HG03060 (cell line): ENCODE measurements around the gene PTPRN2.

Experiments
- ATAC-seq: cut with Tn5 transposase; IDR thresholded peaks from one replicate; pipeline ENCODE4 v1.9.1; 2021; ENCODE audit warnings: low read depth, moderate number of reproducible peaks; ENCODE audit not compliant: unreplicated experiment

Gene PTPRN2

DNA sequence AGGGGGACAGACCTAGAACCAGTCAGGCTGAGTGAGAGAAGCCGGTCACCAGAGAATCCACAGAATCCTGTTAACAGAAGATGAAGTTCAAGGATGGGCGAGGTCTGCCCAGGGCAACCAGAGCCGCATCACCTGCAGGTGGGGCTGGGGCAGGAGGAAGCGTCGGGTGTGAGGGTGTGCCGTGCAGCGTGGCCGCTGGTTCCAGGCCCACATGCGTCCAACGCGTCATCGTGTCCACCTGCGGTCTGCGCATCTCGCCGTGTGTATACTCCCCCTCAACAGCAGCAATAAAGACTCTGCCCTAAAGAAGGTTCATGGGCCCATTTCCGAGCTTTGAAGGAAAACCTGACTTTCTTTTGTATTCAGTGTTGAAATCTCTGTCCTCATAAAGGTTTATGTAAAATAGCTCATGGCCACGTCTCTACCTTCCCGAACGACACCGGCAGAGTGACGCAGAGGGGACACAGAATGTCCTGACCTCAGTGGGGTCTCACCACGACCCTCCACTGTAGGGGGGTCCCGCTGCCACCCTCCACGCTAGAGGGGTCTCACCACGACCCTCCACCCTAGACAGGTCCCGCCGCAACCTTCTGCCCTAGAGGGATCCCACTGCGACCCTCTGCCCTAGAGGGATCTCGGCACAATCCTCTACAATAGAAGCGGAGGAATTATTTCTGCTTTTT lies 446.9 kb downstream of the PTPRN2 start:
- no peak for ATAC-seq

DNA sequence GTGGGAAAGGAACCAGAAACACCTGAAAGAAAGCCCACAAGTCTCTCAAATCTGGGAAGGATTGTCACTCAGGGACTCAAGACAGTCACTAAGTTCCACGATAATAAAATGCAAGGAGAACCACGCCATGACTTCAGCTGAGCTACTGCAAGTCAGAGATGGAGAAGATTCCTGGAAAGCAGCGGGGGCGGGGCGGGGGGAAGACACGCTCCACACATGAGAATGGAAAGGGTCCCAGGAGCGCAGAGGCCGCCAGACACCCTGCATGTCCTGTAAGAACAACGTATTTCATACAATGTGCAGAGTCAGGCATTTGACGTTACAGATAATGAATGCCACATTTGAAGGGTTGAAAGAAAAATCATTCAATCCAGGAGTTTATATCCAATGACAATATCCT lies 448.1 kb downstream of the PTPRN2 start:
- no peak for ATAC-seq

DNA sequence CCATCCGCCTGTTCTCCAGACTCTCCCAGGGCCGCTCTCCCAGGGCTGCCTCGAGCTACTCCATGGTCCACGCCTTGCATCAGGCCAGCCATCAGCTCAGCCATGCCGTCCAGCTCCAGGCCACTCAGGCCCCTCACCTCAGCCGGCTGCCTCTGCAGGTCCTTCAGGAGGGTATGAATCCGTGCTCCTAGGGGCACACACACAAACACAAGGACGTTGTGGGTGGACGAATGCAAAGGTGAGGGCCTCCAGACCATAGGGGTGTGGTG lies 449.4 kb downstream of the PTPRN2 start:
- ATAC-seq: no peak

DNA sequence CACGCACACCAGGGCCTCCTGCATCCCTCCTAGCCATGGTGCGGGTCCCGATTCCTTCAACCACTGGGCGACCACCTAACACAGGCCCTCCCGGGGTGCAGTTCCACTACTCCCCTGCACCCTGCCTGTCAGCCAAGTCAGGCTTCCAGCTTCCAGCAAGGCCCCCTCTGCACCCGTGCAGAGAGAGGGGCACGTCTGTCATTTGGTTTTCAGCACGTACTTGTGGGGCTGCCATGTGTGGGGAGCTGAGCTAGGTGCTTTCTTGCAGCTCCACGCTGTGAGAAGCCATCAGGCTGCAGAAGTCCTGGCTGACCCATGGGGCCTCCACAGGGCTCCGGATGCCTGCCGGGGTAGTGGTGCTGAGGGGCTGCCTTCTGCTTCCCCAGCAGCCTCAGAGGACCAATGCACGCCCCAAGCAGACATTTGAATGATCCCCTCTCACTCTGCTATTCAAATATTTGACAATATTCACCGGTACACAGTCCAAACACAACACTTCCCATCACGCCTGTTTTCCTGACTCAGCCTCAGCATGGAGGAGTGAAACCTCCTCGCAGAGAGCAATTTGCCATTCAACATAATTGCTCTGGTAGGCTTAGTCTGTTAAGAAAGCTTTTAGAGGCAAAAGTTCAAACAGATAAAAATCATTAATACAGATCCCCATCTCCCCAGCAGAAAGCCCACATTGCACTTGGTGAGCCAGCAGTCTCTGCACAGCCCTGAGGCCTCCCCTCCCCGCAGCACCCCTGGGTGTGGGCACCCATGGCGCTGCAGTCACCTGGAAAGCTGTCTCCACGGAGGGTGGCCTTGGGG lies 449.9 kb downstream of the PTPRN2 start:
- ATAC-seq: no peak

DNA sequence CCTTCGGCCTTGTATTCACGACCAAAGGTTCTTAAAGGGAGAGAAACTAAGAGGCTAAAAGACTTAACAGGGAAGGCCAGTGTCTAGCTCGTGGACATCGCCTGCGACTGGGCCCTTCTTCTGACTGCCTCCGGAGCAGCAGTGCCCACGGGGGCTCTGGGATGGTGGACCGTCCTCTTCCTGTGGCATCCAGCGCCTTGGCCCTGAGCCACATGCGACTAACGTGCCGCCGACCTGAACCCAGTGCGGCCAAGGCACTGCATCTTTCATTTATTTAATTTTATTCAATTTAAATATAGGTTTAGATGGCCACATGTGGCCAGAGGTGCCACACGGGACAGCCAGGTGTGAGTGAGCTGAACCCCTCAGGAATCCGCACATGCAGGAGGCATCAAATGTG lies 451.7 kb downstream of the PTPRN2 start:
- no peak for ATAC-seq

DNA sequence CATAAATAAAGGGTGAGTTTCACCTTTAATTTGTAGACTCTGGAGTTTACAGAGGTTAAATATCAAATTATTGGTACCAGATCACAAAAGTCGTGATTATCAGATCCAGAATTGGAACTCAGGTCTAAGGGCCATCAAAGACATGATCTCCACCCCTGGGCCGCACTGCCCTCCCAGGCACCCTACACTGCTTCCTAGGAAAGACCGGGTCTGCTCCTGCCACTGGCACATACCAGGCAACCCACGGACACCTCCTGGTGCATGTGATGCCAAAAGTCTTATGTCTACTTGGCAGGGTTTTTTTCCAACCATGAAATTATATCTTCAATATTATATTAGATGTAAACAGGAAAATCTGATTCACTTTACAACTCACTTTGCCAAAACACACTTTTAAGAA lies 452.8 kb downstream of the PTPRN2 start:
- no peak for ATAC-seq

DNA sequence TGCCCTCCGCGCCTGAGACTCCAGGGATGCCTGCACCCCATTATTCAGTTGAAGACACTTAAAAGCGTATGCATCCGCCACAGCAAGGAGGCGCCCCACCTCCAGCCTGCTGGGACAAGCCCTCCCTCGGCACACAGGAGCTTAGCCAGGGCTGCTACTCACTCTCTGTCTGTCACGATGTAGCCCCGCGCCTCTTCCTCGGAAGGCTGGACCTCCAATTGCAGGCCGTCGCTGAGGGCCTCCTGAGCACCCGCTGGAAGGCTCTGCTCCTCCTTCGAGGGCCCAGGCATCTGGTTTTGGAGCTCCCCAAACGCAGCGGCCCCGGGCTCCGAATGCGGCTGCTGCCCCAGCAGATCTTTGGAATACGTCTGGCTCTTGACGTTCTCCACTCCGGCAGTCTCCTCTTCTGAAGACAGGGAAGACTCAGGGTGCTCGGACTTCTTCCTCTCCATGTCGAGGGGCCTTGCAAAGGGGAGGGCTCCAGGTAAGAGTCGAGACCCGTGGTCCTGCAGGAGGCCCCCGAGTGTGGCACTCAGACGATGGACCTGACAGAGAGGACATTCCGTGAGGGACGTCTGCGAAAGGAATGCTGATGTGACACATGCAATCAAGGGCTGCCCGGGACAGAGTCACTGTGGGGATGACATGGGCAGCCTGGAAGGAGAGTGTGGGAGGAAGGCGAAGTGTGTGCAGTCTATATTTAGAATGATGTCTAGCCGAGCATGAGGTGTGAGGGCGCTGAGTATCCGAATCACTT lies 453.9 kb downstream of the PTPRN2 start:
- ATAC-seq: no peak

DNA sequence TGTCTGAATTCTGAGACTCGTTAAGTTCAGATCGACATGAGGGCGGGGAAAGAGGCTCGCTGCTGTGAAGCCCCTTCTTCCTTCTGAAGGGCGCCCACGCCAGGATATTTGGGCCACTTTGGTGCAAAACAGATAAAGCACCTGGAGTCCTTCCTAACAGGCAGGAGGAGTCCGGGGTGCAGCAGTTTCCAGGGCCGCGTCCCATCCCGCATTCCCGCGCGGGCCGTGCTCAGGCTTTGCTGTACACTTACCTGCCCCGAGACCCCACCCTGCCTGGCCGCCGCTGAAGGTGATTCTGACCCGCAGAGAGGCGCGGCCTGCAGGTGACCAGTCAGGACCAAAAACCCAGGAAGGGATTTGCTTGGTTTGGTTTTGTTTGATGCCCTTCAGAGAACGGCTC lies 454.6 kb downstream of the PTPRN2 start:
- no peak for ATAC-seq

DNA sequence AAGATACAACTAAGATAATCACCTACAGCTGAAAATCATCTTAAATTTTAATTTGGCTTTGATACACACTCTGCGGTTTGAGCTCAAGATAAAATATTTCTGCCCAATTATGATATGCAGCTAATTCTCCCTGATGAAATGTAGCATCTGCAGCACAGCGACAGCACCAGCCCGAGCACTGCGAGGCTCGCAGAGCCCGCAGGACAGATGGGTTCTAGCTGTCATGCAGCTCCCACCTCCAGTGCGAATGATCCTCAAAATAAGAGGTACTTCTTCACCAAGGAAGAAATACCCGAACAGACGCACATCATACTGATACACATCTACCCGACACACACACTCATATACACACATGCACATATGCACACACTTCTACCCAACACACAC lies 457.6 kb downstream of the PTPRN2 start:
- no peak for ATAC-seq

DNA sequence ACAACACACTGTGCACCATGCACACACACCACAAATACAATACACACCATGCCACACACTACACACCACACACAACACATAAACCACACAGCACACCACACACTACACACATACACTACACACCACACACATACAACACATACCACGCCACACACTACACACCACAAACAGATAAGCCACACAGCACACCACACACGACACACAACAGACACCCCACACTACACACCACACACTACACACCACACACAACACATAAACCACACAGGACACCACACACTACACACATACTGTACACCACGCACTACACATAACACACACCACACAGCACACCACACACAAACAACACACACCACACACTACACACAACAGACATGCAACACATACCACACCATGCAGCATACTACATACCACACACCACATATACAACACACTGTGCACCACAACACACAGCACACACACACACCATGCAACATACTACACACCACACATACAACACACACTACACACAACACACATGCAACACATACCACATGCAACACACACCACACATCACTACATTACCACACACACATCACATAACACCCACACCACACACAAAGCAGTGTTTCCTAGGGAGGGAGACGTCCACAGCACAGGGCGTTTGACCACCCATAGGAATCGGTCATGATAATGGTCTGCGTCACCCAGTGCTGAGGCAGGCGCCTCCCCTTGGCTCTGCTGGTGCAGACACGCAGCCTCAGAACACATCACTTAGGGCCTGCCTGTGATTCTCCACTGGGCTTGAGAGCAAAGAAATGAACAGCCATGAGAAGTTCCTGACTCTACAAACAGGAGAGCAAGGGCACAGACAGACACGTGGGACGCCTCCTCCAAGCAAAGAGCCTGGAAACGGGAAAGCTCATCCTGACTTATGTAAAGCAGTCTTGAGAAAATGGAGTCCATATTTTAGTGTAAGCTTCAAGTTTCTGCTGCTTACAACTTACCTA lies 458.3 kb downstream of the PTPRN2 start:
- no peak for ATAC-seq

DNA sequence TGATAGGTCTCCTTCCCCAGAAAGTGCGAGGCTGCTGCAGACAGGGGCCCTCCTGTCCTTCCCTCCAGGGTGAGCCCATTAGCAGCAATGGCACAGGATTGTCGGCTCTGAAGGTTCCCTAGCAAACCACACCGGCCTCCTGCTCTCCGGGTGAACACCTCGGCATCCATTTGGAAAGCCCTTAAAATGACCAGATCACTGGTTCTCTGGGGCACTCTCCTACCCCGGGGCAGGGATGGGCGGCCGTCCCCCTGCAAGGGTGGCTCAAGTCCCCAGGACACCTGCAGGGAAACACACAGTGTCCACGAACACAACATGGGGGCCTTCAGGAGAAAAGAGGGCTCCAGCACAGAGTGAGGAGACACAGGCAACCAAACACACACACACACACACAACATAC lies 459.1 kb downstream of the PTPRN2 start:
- no peak for ATAC-seq

DNA sequence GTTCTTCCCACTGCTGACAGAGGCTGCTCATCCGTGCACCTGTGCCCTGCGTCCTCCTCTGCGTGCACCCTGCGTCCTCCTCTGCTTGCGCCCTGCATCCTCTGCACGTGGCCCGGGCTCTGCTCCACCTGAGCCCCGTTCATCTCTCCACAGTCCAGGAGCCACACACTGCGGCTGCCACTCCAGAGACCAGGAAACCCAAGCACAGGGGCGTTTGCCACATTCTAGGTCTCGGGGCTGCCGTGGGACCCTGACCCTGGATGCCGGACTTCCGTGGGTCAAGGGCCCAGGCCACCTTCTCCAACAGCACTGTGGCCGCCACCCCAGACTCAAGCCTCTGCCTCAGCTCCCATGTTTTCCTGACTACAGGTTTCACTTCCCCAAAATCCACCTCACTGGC lies 460.4 kb downstream of the PTPRN2 start:
- ATAC-seq: no peak

DNA sequence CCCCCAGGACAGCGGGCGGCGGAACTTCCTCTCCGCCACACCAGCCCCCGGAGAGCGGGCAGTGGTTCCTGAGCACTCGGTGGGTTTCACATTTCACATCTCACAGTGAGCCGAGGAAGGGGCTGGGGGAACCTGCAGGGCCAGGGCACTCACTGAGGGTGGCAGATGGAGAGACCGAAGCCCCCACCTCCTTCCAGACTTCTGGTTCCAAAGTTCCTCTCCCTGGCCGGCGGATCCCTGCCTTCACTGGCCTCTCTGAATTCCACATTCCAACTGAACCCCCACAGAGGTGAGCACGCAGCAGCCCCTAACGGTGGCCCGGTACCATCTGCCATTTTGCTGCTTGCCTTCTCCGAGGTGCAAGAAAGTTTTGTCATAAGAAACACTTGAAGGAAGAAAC lies 461.0 kb downstream of the PTPRN2 start:
- ATAC-seq: no peak

DNA sequence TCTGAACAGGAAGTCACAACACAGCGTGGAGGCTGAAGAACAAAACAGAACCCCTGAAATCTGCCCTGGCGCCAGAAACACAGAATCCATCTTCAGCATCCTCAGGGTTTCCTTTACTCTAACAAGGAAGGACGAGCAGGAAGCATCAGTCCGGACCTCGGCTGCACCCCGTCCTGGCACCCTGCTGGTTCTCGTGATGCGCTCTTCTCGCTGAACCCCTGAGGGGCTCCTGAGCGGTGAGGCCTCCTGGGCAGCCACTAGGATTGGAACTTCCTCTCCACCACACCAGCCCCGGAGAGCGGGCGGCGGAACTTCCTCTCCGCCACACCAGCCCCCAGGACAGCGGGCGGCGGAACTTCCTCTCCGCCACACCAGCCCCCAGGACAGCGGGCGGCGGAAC lies 461.9 kb downstream of the PTPRN2 start:
- ATAC-seq: no peak

DNA sequence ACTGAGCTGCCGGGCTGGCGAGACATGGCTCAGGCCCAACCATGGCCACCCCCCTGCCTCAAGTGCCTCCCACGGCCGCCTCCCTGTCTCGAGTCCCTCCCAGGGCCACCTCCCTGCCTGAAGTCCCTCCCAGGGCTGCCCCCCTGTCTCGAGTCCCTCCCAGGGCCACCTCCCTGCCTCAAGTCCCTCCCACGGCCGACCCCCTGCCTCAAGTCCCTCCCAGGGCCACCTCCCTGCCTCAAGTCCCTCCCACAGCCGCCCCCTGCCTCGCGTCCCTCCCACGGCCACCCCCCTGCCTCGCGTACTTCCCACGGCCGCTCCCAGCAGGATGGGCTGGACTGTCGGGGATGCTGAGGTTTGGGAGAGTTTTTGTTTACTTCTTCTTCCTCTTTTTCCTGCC lies 462.5 kb downstream of the PTPRN2 start:
- no peak for ATAC-seq

DNA sequence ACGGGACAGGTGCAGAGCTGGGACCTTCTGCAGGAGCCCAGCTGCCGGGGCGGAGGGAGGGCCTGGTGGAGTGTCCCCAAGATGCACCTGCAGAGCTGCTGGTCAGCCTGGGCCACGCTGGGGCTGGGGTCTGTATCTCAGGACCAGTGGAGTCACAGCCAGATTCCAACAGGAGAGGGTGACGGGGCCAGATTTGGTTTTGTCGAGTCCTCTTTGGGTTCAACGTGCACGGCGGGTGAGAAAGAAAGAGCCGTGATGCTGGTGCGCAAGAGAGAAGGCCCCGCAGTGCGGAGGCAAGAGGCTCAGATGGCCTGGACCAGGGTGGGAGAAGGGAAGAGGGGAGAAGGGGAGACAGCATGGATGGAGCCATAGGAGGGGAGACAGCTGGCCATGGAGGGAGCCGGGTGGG lies 462.9 kb downstream of the PTPRN2 start:
- no peak for ATAC-seq

DNA sequence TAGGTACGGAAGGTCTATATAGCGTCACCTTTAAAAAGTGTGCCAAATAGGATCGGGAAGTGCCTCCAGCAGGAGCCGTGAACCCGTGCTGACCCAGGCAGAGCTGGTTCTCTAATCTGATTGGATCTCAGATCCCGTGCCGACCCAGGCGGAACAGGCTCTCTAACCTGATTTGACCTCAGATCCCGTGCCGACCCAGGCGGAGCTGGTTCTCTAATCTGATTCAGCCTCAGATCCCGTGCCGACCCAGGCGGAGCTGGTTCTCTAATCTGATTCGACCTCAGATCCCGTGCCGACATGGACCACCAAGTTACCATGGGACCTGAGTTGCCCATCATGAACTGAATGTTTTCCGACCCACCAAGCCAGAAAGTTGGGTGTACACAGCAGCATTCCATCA lies 463.9 kb downstream of the PTPRN2 start:
- ATAC-seq: no peak

DNA sequence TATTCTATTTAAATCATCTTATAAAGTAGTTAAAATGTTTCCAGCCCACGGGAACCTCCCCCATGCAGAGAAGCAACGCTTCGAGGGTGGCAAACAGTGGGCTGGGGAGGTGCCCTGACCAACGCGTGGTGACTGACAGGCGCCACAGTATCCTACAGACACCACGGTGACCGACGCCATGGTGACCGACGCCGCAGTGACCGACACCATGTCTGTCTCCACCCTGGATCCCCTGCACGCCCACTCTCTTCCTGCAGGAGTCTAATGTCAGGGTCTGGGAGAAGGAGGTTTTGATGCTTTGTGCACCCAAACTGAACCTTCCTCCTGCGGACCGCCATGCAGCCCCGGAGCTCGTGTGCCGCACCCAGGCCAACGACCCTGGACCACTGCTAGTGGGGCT lies 464.4 kb downstream of the PTPRN2 start:
- ATAC-seq: no peak

DNA sequence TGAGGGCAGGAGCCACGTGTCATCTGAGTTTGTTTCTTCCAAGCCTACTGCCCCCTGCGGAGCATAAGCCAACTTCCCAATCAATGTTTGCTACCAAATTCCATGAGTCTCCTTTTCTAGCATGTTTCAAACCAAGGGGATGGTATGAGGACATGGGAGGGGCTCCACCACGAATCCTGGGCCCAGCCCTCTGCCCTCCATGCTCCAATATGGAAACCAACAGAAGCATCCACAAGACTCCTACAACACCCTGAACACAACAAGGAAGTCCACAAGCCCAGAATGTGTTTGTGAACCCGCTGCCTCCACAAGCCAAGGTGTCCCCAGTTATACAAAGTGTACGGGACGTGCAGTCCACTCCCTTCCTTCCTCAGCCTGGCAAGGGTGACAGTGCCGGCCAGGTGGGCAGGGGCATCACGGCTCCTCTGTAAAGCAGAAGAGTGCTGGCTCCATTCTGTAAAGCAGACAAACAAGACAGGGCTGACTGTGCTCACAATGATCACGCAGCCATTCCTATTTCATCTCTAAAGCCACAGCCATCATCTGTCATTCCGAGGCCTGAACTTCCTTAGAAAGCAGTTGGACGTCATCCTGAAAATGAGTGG lies 466.1 kb downstream of the PTPRN2 start:
- no peak for ATAC-seq

DNA sequence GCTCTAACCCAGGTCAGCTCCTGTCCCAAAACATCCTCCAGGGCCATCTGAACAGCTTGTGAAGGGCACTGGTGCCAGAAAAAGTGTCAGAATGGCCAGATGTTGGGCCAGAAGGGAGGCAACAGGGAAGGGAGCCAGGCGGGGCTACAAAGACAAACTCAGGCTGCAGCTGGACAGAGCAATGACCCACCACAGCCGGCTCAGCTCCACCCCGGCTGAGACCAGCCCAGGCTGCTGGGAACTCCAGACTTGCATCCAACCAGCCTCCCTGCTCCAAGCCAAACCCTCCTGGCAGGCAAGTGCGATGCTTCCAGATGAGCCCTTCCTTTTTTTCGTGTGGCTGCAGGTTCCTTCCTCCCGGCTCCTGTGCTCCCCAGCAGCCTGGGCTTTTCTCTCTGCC lies 466.9 kb downstream of the PTPRN2 start:
- ATAC-seq: no peak
